Adipose tissue (tissue), 3 donors: ENCODE data around the gene DCUN1D2. TPM values are rescaled to one million over a fixed set of nuclear protein-coding genes. Genes with fewer than 3 reads are reported as not detected.
"Not testable (repeated sequence)": the region's sequence is repeated elsewhere in the genome, so short reads cannot be mapped to it uniquely, and the experiment has no call there.

Source experiments
- H3K27ac ChIP-seq: one replicate; pipeline ENCODE4 v1.5.1; 2013; ENCODE audit warnings: low read depth, low read length
- WGBS, 3 donors: extraction: QIAGEN DNeasy Blood & Tissue Kit; methylation state at CpG; one replicate each; pipeline ENCODE4 v1.1.7; 2013; 5-methylcytosine and 5-hydroxymethylcytosine counted together
- polyA plus RNA-seq, 3 donors: library from polyadenylated mRNA; stranded (reverse); fragments of 200-250 nt; gene quantifications; one replicate each; pipeline ENCODE4 v1.2.3, GENCODE V29; 2013
- donor health status: healthy with polysubstance abuse.
- donor health status: Bipolar disorder and iron deficiency.
- donor health status: healthy.

DCUN1D2 gene
- polyA plus RNA-seq, 3 donors = 4.5 to 6.6 (median 6.6) TPM

- WGBS, 3 donors = 83 to 91% (median 84%) methylated on average over 12 of the region's 12 CpGs
Measured at GRCh38 chr13:113526466-113527220, 36.1 kb upstream of the DCUN1D2 start.

GRCh38 chr13:113522438-113522837 lies 31.9 kb upstream of the DCUN1D2 start:
- not testable (repeated sequence) for H3K27ac ChIP-seq
- WGBS, 3 donors = 93 to 99% (median 98%) methylated on average over 13 of the region's 13 CpGs

More at GRCh38 chr13:113526466-113527220, 36.1 kb upstream of the DCUN1D2 start:
- no peak overlapping the region for H3K27ac ChIP-seq

- 91 to 96% (median 95%) methylated on average over 16 of the region's 16 CpGs for WGBS, 3 donors
- no peak overlapping the region for H3K27ac ChIP-seq
Measured at GRCh38 chr13:113520571-113520970, 30.1 kb upstream of the DCUN1D2 start.

- H3K27ac ChIP-seq = no peak overlapping the region
- WGBS, 3 donors = 93 to 96% (median 94%) methylated on average over 14 of the region's 14 CpGs
Measured at GRCh38 chr13:113519556-113519955, 29.0 kb upstream of the DCUN1D2 start.

GRCh38 chr13:113518076-113518803 lies 27.7 kb upstream of the DCUN1D2 start:
- no peak overlapping the region for H3K27ac ChIP-seq
- 84 to 95% (median 87%) methylated on average over 21 of the region's 21 CpGs for WGBS, 3 donors

GRCh38 chr13:113514847-113515246 lies 24.3 kb upstream of the DCUN1D2 start:
- no peak overlapping the region for H3K27ac ChIP-seq
- WGBS, 3 donors = 95 to 96% (median 95%) methylated on average over 5 of the region's 5 CpGs

- H3K27ac ChIP-seq = no peak overlapping the region
- 84 to 91% (median 89%) methylated on average over 8 of the region's 8 CpGs for WGBS, 3 donors
Measured at GRCh38 chr13:113513761-113514160, 23.2 kb upstream of the DCUN1D2 start.

GRCh38 chr13:113511361-113511760 lies 20.9 kb upstream of the DCUN1D2 start:
- H3K27ac ChIP-seq = no peak overlapping the region
- 95% methylated on average over 15 of the region's 15 CpGs for WGBS, 3 donors

GRCh38 chr13:113510871-113511270 lies 20.4 kb upstream of the DCUN1D2 start:
- WGBS, 3 donors = 92 to 97% (median 94%) methylated on average over 21 of the region's 21 CpGs
- H3K27ac ChIP-seq = no peak overlapping the region

GRCh38 chr13:113509989-113510388 lies 19.5 kb upstream of the DCUN1D2 start:
- WGBS, 3 donors = 84 to 95% (median 85%) methylated on average over 10 of the region's 10 CpGs
- no peak overlapping the region for H3K27ac ChIP-seq

- WGBS, 3 donors = 85 to 92% (median 87%) methylated on average over 14 to 17 of the region's 17 CpGs
- H3K27ac ChIP-seq = no peak overlapping the region
Measured at GRCh38 chr13:113508521-113509254, 18.2 kb upstream of the DCUN1D2 start.

- 78 to 88% (median 80%) methylated on average over 21 of the region's 21 CpGs for WGBS, 3 donors
- no peak overlapping the region for H3K27ac ChIP-seq
Measured at GRCh38 chr13:113507505-113508345, 17.2 kb upstream of the DCUN1D2 start.

GRCh38 chr13:113506871-113507388 lies 16.4 kb upstream of the DCUN1D2 start:
- WGBS, 3 donors = 64 to 84% (median 68%) methylated on average over 21 of the region's 21 CpGs
- no peak overlapping the region for H3K27ac ChIP-seq

GRCh38 chr13:113506025-113506685 lies 15.6 kb upstream of the DCUN1D2 start:
- H3K27ac ChIP-seq = no peak overlapping the region
- 27 to 73% (median 29%) methylated on average over 16 of the region's 16 CpGs for WGBS, 3 donors

GRCh38 chr13:113502686-113503085 lies 12.2 kb upstream of the DCUN1D2 start:
- H3K27ac ChIP-seq = no peak overlapping the region
- 84 to 93% (median 93%) methylated on average over 16 of the region's 16 CpGs for WGBS, 3 donors

- no peak overlapping the region for H3K27ac ChIP-seq
- 83 to 92% (median 83%) methylated on average over 11 of the region's 11 CpGs for WGBS, 3 donors
Measured at GRCh38 chr13:113500530-113501265, 10.2 kb upstream of the DCUN1D2 start.

GRCh38 chr13:113499936-113500335 lies 9.4 kb upstream of the DCUN1D2 start:
- no peak overlapping the region for H3K27ac ChIP-seq
- WGBS, 3 donors = 84 to 92% (median 90%) methylated on average over 4 of the region's 4 CpGs
